H1 (cell line): Measurements from ENCODE around the gene CDH12. TPM values are rescaled to one million over a fixed set of nuclear protein-coding genes. Genes with fewer than 3 reads are reported as not detected.

Experiments
- CHD7 ChIP-seq: fragments of 300-600 bp; sonication (generic); IDR thresholded peaks from 2 replicates; pipeline ENCODE4 v1.7.1; 2012; ENCODE audit warnings: low read length, moderate library complexity, mild to moderate bottlenecking, inconsistent platforms; ENCODE audit not compliant: insufficient replicate concordance
- SIX5 ChIP-seq: IDR thresholded peaks from 2 replicates; pipeline ENCODE4 v1.6.1; 2011; ENCODE audit warnings: mild to moderate bottlenecking, low read depth, low read length
- TAF7 ChIP-seq: optimal IDR thresholded peaks from 2 replicates; pipeline ENCODE3; 2011; ENCODE audit warnings: low read depth, mild to moderate bottlenecking, inconsistent platforms, low read length, moderate library complexity, borderline replicate concordance
- polyA plus RNA-seq, 7 experiments: library from polyadenylated mRNA; depleted of rRNA in 3 of 7; stranded (reverse) in 5 of 7; unstranded in 2 of 7; fragments of >200 nt in 5 of 7; fragments of 200-250 nt in 2 of 7; gene quantifications; 1 replicate in 5 of 7; 2 replicates in 1 of 7; 4 replicates in 1 of 7; pipeline versions ENCODE4 v1.2.1 to v1.2.3, GENCODE V29; 2011 to 2013; ENCODE audit warnings: missing spikeins in 2 of 7, mixed read lengths in 2 of 7
- total RNA-seq: library from RNA; stranded (reverse); fragmentation: NEBNext Ultra II Directional; extraction: Animal tissue kit (Norgen Biotek cat#: 25700); gene quantifications from 2 replicates; pipeline ENCODE4 v1.2.1, GENCODE V29; 2021

The CDH12 gene
- total and polyA plus RNA-seq, 2 of the 8 experiments (the other 6 are each of a cell fraction or from before 2014, with no cell fraction given) = 0.03 TPM; not detected in 1

- TF ChIP-seq TAF7 (no peak), SIX5 (no peak), CHD7 (no peak)
Observed at GRCh38 chr5:22844155-22844554, 9.0 kb downstream of the CDH12 start (continued).
